Keratinocyte (primary cell): ENCODE data around the gene ADAMTSL5. TPM values are rescaled to one million over a fixed set of nuclear protein-coding genes. Genes with fewer than 3 reads are reported as not detected.

Source experiments
- DNase-seq: peaks from one replicate; pipeline ENCODE4 v3.0.0-alpha.2; 2011; ENCODE audit warnings: low read depth, missing footprints, low spot score
- FAIRE-seq: peaks from 2 replicates; lab custom pipeline; 2011; peaks lifted over from hg19 to GRCh38; lab: Jason Lieb, UNC
- H2AFZ ChIP-seq: 2 replicates; pipeline ENCODE4 v1.6.0; 2012; ENCODE audit warnings: low read length, control low read depth, inconsistent platforms; ENCODE audit not compliant: control insufficient read depth
- H3K27ac ChIP-seq: 2 replicates; pipeline ENCODE4 v1.5.1; 2011; ENCODE audit warnings: low read length; ENCODE audit not compliant: control insufficient read depth, insufficient read depth
- H3K27me3 ChIP-seq: 3 replicates; pipeline ENCODE4 v1.6.0; 2011; ENCODE audit warnings: low read length; ENCODE audit not compliant: control insufficient read depth, insufficient read depth; ENCODE audit errors: extremely low read depth
- H3K36me3 ChIP-seq, 2 experiments: 2 replicates in 1 of 2; 3 replicates in 1 of 2; pipeline ENCODE4 v1.5.1; 2011; ENCODE audit warnings: low read length in 2 of 2, mild to moderate bottlenecking in 1 of 2; ENCODE audit not compliant: control insufficient read depth in 2 of 2, insufficient read depth in 2 of 2; ENCODE audit errors: extremely low read depth in 1 of 2
- H3K4me1 ChIP-seq: 3 replicates; pipeline ENCODE4 v1.5.1; 2011; ENCODE audit warnings: low read length; ENCODE audit not compliant: control insufficient read depth, insufficient read depth; ENCODE audit errors: extremely low read depth
- H3K4me2 ChIP-seq: 3 replicates; pipeline ENCODE4 v1.6.0; 2011; ENCODE audit warnings: low read depth, low read length; ENCODE audit not compliant: control insufficient read depth, insufficient read depth; ENCODE audit errors: extremely low read depth
- H3K4me3 ChIP-seq, 3 experiments: fragments of 200-600 bp in 1 of 3; sonication (generic) in 1 of 3; 2 replicates in 2 of 3; 3 replicates in 1 of 3; pipeline ENCODE4 v1.5.1; 2011 to 2016; ENCODE audit warnings: low read length in 3 of 3, mild to moderate bottlenecking in 3 of 3, control low read depth in 2 of 3, inconsistent platforms in 1 of 3, low read depth in 1 of 3, mixed read lengths in 1 of 3, mixed run types in 1 of 3, moderate library complexity in 1 of 3; ENCODE audit not compliant: control insufficient read depth in 2 of 3, insufficient read depth in 2 of 3; ENCODE audit errors: extremely low read depth in 1 of 3
- H3K79me2 ChIP-seq: 2 replicates; pipeline ENCODE4 v1.6.0; 2012; ENCODE audit warnings: low read length; ENCODE audit not compliant: control insufficient read depth, insufficient read depth
- H3K9ac ChIP-seq: 3 replicates; pipeline ENCODE4 v1.6.0; 2011; ENCODE audit warnings: low read length; ENCODE audit not compliant: control insufficient read depth, insufficient read depth; ENCODE audit errors: extremely low read depth
- H3K9me1 ChIP-seq: 3 replicates; pipeline ENCODE4 v1.6.0; 2011; ENCODE audit warnings: low read length; ENCODE audit not compliant: control insufficient read depth, insufficient read depth; ENCODE audit errors: extremely low read depth
- H3K9me3 ChIP-seq: 2 replicates; pipeline ENCODE4 v1.5.1; 2012; ENCODE audit warnings: low read depth, low read length; ENCODE audit not compliant: control insufficient read depth
- H4K20me1 ChIP-seq: 3 replicates; pipeline ENCODE4 v1.6.0; 2011; ENCODE audit warnings: low read length; ENCODE audit not compliant: control insufficient read depth, insufficient read depth; ENCODE audit errors: extremely low read depth
- CTCF ChIP-seq, 3 experiments: IDR thresholded peaks in 1 of 3; conservative IDR thresholded peaks in 1 of 3; optimal IDR thresholded peaks in 1 of 3; 2 replicates in 2 of 3; 3 replicates in 1 of 3; pipeline versions ENCODE3 to v1.5.1; 2011; ENCODE audit warnings: low read length in 3 of 3, mild to moderate bottlenecking in 3 of 3, moderate library complexity in 2 of 3, control low read depth in 1 of 3, inconsistent platforms in 1 of 3; ENCODE audit not compliant: insufficient read depth in 2 of 3; ENCODE audit errors: extremely low read depth in 1 of 3
- EZH2 ChIP-seq: IDR thresholded peaks from one replicate; pipeline ENCODE4 v1.6.1; 2012; ENCODE audit warnings: inconsistent platforms, mild to moderate bottlenecking, low read length, moderate library complexity
- dilution Hi-C: fragments of 300-500 bp; cut with MboI; formaldehyde crosslinking; loops from one replicate; pipeline ENCODE4 v1.7.0; 2020; ENCODE audit warnings: low sequenced_read_pairs; ENCODE audit not compliant: extremely low pct_ligation_motif_present
- polyA plus RNA-seq, 5 experiments: library from polyadenylated mRNA; depleted of rRNA in 3 of 5; stranded (reverse) in 3 of 5; stranded (forward) in 1 of 5; unstranded in 1 of 5; fragments of >200 nt; gene quantifications; 1 replicate in 1 of 5; 2 replicates in 3 of 5; 3 replicates in 1 of 5; pipeline versions ENCODE4 v1.2.1 to v1.2.3, GENCODE V29; 2011 to 2012; ENCODE audit warnings: missing spikeins in 2 of 5, low read depth in 1 of 5, low replicate concordance in 1 of 5

ADAMTSL5 gene
- polyA plus RNA-seq, 1 donor (not counting 4 experiments of a cell fraction or from before 2014, with no cell fraction given): 4.2 TPM

- Histone ChIP-seq H3K27ac (no peak overlapping the region), H3K4me1 (peaks cover 6% of the 10 kb centered on the region), H3K9me1 (no peaks in the 10 kb centered on the region), H3K4me3 (no peak overlapping the region), H2AFZ (no peak overlapping the region), H3K9me3 (no peaks in the 10 kb centered on the region), H3K9ac (no peak overlapping the region), H3K4me2 (no peak overlapping the region), H3K79me2 (no peaks in the 10 kb centered on the region), H3K36me3 (no peaks in the 10 kb centered on the region), H4K20me1 (no peaks in the 10 kb centered on the region), H3K27me3 (peaks cover 42% of the 10 kb centered on the region)
- no peak for DNase-seq
- dilution Hi-C loops: no loop called here
- no peak for FAIRE-seq
- no peak for TF ChIP-seq CTCF (optimal IDR thresholded peaks at IDR 0.05 in 1 of 3, IDR thresholded peaks at IDR 0.05 in 1 of 3, conservative IDR thresholded peaks at IDR 0.05 in 1 of 3; ENCODE audit: extremely low read depth in 1 of 3, insufficient read depth in 2 of 3, low read length in 3 of 3)
Measured at GRCh38 chr19:1460033-1460995, 52.5 kb downstream of the ADAMTSL5 start.

GRCh38 chr19:1459479-1459878, 53.3 kb downstream of the ADAMTSL5 start:
- Histone ChIP-seq H3K9me3 (no peaks in the 10 kb centered on the region), H3K27ac (no peak overlapping the region), H3K79me2 (no peaks in the 10 kb centered on the region), H3K9me1 (no peaks in the 10 kb centered on the region), H3K36me3 (no peaks in the 10 kb centered on the region), H3K4me3 (no peak overlapping the region), H3K4me2 (no peak overlapping the region), H3K9ac (no peak overlapping the region), H4K20me1 (no peaks in the 10 kb centered on the region), H3K4me1 (peaks cover 6% of the 10 kb centered on the region), H3K27me3 (peaks cover 35% of the 10 kb centered on the region), H2AFZ (no peak overlapping the region)
- DNase-seq: no peak
- no peak for FAIRE-seq
- TF ChIP-seq CTCF (optimal IDR thresholded peaks at IDR 0.05 in 1 of 3, IDR thresholded peaks at IDR 0.05 in 1 of 3, conservative IDR thresholded peaks at IDR 0.05 in 1 of 3; ENCODE audit: extremely low read depth in 1 of 3, insufficient read depth in 2 of 3, low read length in 3 of 3) (no peak), EZH2 (no peak)
- dilution Hi-C loops: no loop called here
